NAMALWA (cell line): ENCODE data around the gene TSKU.
A peak's percentile ranks its signal among the peaks of the same experiment; 100 is the strongest.
"Not testable (repeated sequence)": the region's sequence is repeated elsewhere in the genome, so short reads cannot be mapped to it uniquely, and the experiment has no call there.

Source experiments
- DNase-seq: peaks from one replicate; pipeline ENCODE4 v3.0.0-alpha.2; 2015; ENCODE audit warnings: low spot score

TSKU gene

GRCh38 chr11:76824980-76825725 is 42.0 kb downstream of the TSKU start:
- DNase-seq: no peak

GRCh38 chr11:76825726-76826396 is 42.7 kb downstream of the TSKU start:
- no peak for DNase-seq

- DNase-seq: not testable (repeated sequence)
Measured at GRCh38 chr11:76826508-76826907, 43.4 kb downstream of the TSKU start.

GRCh38 chr11:76827005-76827404 is 43.8 kb downstream of the TSKU start:
- DNase-seq: not testable (repeated sequence)

GRCh38 chr11:76830639-76831327 is 47.6 kb downstream of the TSKU start:
- no peak for DNase-seq

- no peak for DNase-seq
Measured at GRCh38 chr11:76831686-76832310, 48.6 kb downstream of the TSKU start.

GRCh38 chr11:76832361-76832760 is 49.2 kb downstream of the TSKU start:
- DNase-seq: no peak

- no peak for DNase-seq
Measured at GRCh38 chr11:76834151-76834550, 51.0 kb downstream of the TSKU start.

GRCh38 chr11:76835036-76835435 is 51.9 kb downstream of the TSKU start:
- no peak for DNase-seq

- no peak for DNase-seq
Measured at GRCh38 chr11:76835928-76836612, 52.9 kb downstream of the TSKU start.

- no peak for DNase-seq
Measured at GRCh38 chr11:76836613-76837291, 53.6 kb downstream of the TSKU start.

GRCh38 chr11:76837696-76838677 is 54.8 kb downstream of the TSKU start:
- no peak for DNase-seq

- no peak for DNase-seq
Measured at GRCh38 chr11:76838678-76839068, 55.5 kb downstream of the TSKU start.

GRCh38 chr11:76839311-76839710 is 56.2 kb downstream of the TSKU start:
- DNase-seq: no peak

GRCh38 chr11:76841923-76842452 is 58.8 kb downstream of the TSKU start:
- no peak for DNase-seq

- DNase-seq: peak; percentile 34
Measured at GRCh38 chr11:76843907-76844306, 60.8 kb downstream of the TSKU start.

GRCh38 chr11:76844511-76844910 is 61.4 kb downstream of the TSKU start:
- no peak for DNase-seq

- no peak for DNase-seq
Measured at GRCh38 chr11:76845069-76845468, 61.9 kb downstream of the TSKU start.

GRCh38 chr11:76846441-76846840 is 63.3 kb downstream of the TSKU start:
- no peak for DNase-seq
